GM19193 (cell line): ENCODE results near the gene IRF3.

Source experiments
- POLR2A ChIP-seq: IDR thresholded peaks from 4 replicates; pipeline ENCODE4 v1.6.1; 2011; ENCODE audit not compliant: insufficient read depth, insufficient read length; ENCODE audit errors: extremely low read depth

IRF3 gene

GRCh38 chr19:49680421-49681351 lies 15.0 kb upstream of the IRF3 start:
- TF ChIP-seq POLR2A: no peak

GRCh38 chr19:49679771-49680413 lies 14.2 kb upstream of the IRF3 start:
- TF ChIP-seq POLR2A: no peak

GRCh38 chr19:49678985-49679770 lies 13.5 kb upstream of the IRF3 start:
- TF ChIP-seq POLR2A: no peak

GRCh38 chr19:49677901-49678674 lies 12.4 kb upstream of the IRF3 start:
- TF ChIP-seq POLR2A: peak; percentile 22

- TF ChIP-seq POLR2A: peak; percentile 89
Measured at GRCh38 chr19:49677231-49677900, 11.7 kb upstream of the IRF3 start, which contains the start of gene PRMT1. Gene PRMT1 (plus strand): TSS chr19:49677271. CDS start chr19:49677281, 10 bp downstream.

GRCh38 chr19:49676784-49677230 lies 11.2 kb upstream of the IRF3 start:
- TF ChIP-seq POLR2A: no peak

- TF ChIP-seq POLR2A: peak; percentile 88
Measured at GRCh38 chr19:49676136-49676783, 10.6 kb upstream of the IRF3 start.

- no peak for TF ChIP-seq POLR2A
Measured at GRCh38 chr19:49672131-49672919, 6.7 kb upstream of the IRF3 start.

- no peak for TF ChIP-seq POLR2A
Measured at GRCh38 chr19:49669516-49669915, 3.9 kb upstream of the IRF3 start.

GRCh38 chr19:49667473-49667872 lies 1.8 kb upstream of the IRF3 start:
- TF ChIP-seq POLR2A: no peak

- TF ChIP-seq POLR2A: no peak
Measured at GRCh38 chr19:49666120-49666444, 425 bp upstream of the IRF3 start.

GRCh38 chr19:49665036-49665350 lies 664 bp downstream of the IRF3 start:
- no peak for TF ChIP-seq POLR2A
